GM23338 (cell line): ENCODE data around the gene RPS25.

Source experiments
- CREB1 ChIP-seq: fragments of 250-450 bp; sonication (Bioruptor Pico); IDR thresholded peaks from 2 replicates; pipeline ENCODE4 v1.5.0; 2020; ENCODE audit warnings: low read depth, mild to moderate bottlenecking, moderate library complexity
- EZH2 ChIP-seq: fragments of 200-600 bp; sonication (generic); IDR thresholded peaks from one replicate; pipeline ENCODE4 v1.8.0; 2017; ENCODE audit warnings: antibody characterized with exemption, mild to moderate bottlenecking, low read depth; ENCODE audit not compliant: unreplicated experiment
- EZH2phosphoT487 ChIP-seq: fragments of 200-600 bp; sonication (generic); IDR thresholded peaks from one replicate; pipeline ENCODE4 v1.8.1; 2018; ENCODE audit warnings: antibody characterized with exemption; ENCODE audit not compliant: unreplicated experiment
- JUNB ChIP-seq: IDR thresholded peaks from one replicate; pipeline ENCODE4 v1.6.1; 2016; ENCODE audit warnings: antibody characterized with exemption; ENCODE audit not compliant: unreplicated experiment
- POLR2AphosphoS5 ChIP-seq: IDR thresholded peaks from 2 replicates; pipeline ENCODE4 v1.6.1; 2016; ENCODE audit warnings: antibody characterized with exemption, low read depth
- TF ChIP-seq, protein P1 (sequence below), 2 experiments: fragments of 200-600 bp in 1 of 2; sonication (generic) in 1 of 2; conservative IDR thresholded peaks; 2 replicates each; pipeline versions ENCODE4 v1.5.1 to v1.6.1; 2016 to 2017; ENCODE audit warnings: antibody characterized with exemption in 2 of 2, low read depth in 2 of 2, mild to moderate bottlenecking in 2 of 2, moderate library complexity in 1 of 2
- TF ChIP-seq, protein P2 (sequence below): IDR thresholded peaks from one replicate; pipeline ENCODE4 v1.6.1; 2018; ENCODE audit warnings: antibody characterized with exemption; ENCODE audit not compliant: unreplicated experiment

DNA sequence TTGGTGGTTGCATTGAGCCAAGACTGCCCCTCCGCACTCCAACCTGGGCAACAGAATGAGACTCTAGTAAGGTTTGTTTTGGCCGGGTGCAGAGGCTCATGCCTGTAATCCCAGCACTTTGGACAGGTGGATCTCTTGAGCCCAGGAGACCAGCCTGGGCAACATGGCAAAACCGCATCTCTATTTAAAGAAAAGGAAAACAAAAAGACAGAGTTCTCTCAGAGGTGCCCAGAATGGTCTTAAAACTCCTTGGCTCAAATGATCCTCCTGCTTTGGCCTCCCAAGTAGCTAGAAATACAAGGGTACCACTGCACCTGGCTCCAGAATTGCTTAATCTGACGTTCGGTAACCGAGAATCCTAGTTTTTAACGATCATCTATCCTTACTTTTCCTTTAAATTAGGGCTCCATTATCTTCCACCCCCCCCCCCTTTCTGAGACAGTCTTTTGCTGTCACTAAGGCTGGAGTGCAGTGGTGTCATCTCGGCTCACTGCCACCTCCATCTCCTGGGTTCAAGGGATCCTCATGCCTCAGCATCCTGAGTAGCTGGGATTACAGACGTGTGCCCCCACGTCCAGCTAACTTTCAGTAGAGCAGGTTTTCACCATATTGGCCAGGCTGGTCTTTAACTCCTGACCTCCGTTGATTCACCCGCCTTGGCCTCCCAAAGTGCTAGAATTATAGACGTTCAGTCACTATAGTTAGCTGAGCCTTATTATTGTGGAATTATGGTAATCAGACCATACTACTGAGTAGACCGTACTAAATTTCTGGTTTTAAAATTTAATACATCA lies 1.7 kb downstream of the RPS25 start:
- TF ChIP-seq, protein P1, sequence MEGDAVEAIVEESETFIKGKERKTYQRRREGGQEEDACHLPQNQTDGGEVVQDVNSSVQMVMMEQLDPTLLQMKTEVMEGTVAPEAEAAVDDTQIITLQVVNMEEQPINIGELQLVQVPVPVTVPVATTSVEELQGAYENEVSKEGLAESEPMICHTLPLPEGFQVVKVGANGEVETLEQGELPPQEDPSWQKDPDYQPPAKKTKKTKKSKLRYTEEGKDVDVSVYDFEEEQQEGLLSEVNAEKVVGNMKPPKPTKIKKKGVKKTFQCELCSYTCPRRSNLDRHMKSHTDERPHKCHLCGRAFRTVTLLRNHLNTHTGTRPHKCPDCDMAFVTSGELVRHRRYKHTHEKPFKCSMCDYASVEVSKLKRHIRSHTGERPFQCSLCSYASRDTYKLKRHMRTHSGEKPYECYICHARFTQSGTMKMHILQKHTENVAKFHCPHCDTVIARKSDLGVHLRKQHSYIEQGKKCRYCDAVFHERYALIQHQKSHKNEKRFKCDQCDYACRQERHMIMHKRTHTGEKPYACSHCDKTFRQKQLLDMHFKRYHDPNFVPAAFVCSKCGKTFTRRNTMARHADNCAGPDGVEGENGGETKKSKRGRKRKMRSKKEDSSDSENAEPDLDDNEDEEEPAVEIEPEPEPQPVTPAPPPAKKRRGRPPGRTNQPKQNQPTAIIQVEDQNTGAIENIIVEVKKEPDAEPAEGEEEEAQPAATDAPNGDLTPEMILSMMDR (conservative IDR thresholded peaks at IDR 0.05; ENCODE audit: low read depth in 2 of 2) = no peak
- TF ChIP-seq EZH2 = no peak
- TF ChIP-seq POLR2AphosphoS5 = no peak; the same call in 1 of the 2 replicates
- TF ChIP-seq, protein P2, sequence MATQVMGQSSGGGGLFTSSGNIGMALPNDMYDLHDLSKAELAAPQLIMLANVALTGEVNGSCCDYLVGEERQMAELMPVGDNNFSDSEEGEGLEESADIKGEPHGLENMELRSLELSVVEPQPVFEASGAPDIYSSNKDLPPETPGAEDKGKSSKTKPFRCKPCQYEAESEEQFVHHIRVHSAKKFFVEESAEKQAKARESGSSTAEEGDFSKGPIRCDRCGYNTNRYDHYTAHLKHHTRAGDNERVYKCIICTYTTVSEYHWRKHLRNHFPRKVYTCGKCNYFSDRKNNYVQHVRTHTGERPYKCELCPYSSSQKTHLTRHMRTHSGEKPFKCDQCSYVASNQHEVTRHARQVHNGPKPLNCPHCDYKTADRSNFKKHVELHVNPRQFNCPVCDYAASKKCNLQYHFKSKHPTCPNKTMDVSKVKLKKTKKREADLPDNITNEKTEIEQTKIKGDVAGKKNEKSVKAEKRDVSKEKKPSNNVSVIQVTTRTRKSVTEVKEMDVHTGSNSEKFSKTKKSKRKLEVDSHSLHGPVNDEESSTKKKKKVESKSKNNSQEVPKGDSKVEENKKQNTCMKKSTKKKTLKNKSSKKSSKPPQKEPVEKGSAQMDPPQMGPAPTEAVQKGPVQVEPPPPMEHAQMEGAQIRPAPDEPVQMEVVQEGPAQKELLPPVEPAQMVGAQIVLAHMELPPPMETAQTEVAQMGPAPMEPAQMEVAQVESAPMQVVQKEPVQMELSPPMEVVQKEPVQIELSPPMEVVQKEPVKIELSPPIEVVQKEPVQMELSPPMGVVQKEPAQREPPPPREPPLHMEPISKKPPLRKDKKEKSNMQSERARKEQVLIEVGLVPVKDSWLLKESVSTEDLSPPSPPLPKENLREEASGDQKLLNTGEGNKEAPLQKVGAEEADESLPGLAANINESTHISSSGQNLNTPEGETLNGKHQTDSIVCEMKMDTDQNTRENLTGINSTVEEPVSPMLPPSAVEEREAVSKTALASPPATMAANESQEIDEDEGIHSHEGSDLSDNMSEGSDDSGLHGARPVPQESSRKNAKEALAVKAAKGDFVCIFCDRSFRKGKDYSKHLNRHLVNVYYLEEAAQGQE = no peak
- TF ChIP-seq EZH2phosphoT487 = no peak
- no peak for TF ChIP-seq JUNB
- TF ChIP-seq CREB1 (CRISPR knock-in tag) = no peak
